NCI-H1694 (cell line): ENCODE measurements around the gene CCDC88B.

ENCODE experiments used
- DNase-seq: peaks from one replicate; lab custom pipeline; 2025; lab: John Stamatoyannopoulos, UW

Gene CCDC88B

GRCh38 chr11:64382586-64382985 is 42.6 kb downstream of the CCDC88B start:
- no peak for DNase-seq

DNA sequence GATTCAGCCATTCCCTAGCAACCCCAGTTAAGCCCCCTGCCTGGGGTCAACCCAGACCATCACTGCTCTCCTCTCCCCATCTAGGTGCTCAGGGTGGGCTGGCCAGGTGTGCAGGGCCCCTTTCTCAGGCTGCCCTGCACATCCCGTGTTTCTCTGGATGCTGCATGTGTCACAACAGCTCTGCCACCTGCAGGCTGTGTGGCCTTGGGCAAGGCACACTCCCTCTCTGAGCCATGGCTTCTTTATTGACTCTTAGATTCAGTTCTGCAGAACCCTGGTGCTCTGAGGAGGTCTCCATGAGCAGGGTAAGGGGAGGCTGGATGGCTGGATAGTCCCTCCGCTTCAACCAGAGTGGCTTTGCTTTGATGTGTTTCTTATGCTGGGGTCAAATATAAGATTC is 43.6 kb downstream of the CCDC88B start:
- DNase-seq, result no peak

- no peak for DNase-seq
Measured at GRCh38 chr11:64384028-64384737, 44.2 kb downstream of the CCDC88B start.

DNA sequence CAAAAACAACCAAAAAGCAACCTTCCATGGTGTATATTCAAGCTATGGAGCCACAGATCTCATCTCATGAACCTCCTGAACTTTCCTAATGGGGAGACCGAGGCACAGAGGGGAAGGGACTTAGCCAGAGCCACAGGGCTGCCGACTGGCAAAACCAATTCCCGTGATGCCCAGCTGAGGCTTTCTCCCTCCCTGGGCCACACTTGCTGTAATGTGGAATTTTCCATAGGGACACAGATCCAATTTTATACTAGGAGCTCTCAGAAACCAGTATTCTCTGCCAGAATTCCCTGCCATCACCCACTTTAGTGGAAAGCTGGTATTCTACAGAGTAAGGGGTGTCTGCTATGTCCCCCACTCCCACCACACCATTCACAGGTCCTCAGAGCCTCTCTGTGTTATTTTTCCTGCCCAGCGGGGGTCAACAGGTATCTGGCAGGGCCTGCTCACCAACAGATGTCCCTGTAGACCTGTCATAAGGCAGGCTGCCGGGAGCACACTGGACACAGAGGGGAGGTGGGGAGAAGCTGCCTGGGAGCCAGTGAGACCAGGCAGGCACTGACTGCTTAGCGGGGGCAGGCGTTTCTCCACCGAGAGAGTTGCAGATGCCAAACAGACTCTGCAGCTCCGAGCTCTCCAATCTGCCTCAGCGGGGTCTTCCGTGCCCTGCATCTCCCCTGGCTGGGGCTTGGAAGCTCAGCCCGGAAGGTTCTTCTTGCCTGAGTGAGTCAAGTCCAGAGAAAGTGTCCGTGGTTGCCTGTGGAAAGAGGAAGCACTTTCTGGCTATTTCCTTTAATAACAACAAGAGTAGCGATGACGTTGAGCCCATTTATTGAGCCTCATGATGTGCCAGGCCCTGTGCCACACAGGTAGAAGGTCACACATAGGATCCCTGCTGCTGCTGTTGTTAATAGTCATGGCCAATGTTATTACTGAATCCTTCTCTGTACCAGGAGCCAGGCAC is 45.3 kb downstream of the CCDC88B start:
- no peak for DNase-seq

GRCh38 chr11:64385945-64386704 is 46.1 kb downstream of the CCDC88B start:
- no peak for DNase-seq

DNA sequence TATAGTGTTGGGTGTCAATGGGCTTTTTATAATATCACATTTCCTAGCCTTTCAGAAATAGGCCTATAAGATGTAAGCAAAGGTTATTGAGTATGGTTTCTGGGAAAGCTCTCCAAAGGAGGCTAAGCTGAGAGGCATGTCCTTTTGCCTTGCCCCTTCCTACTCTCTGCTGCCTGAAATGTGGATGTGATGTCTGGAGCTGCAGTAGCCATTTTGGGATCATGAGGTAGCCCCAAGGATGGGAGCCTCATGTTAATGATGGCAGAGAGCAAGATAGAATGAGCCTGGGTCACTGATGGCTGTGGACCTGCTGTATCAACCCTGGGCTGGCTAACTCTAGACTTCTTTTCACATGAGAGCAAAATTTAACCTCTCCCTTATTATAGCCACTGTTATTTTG is 47.9 kb downstream of the CCDC88B start:
- no peak for DNase-seq

GRCh38 chr11:64388894-64389293 is 48.9 kb downstream of the CCDC88B start:
- no peak for DNase-seq

- DNase-seq, result no peak
Measured at GRCh38 chr11:64389851-64390250, 49.8 kb downstream of the CCDC88B start.

GRCh38 chr11:64390558-64390957 is 50.6 kb downstream of the CCDC88B start:
- DNase-seq, result no peak

DNA sequence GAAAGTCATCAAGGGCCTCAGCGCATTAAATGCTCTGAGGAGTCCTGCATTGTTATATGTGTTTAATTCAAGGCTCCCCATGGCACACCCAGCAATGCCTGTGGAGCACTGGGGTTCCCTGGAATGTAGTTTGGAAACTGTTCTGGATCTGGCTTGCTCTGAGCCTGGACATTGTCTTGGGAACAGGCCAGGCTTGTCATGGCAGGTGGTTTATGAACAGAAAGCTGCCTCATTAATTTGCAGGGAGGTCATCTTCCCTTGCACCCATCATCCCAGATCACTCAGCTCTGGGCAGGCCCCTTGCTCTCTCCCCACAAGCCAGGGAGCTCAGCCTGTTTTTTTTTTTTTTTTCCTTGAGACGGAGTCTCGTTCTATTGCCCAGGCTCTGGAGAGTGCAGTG is 51.8 kb downstream of the CCDC88B start:
- DNase-seq, result no peak

DNA sequence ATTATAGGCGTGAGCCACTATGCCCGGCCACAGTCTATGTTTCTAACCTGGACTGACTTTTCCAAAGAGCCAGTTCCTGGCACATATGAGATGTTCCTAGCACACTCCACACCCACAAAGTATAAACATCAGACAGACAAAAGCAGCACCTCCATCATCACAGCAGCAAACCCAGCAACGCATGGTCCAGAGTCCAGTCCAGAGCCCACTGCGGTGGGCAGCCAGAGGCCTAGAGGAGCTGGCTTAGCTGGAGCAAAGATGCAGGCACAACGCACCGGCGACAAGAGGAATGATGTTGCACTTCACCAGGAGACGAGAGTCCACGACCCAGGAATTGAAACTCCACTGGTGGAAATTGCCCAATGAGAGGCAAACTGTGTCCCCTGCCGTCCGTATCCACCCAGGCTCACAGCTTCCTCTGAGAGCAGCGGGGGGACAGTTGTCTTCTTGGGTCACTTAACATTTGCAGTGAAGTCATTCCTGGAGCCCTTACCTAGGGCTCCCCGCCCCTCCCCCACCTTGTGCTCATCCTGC is 55.6 kb downstream of the CCDC88B start:
- DNase-seq, result no peak

DNA sequence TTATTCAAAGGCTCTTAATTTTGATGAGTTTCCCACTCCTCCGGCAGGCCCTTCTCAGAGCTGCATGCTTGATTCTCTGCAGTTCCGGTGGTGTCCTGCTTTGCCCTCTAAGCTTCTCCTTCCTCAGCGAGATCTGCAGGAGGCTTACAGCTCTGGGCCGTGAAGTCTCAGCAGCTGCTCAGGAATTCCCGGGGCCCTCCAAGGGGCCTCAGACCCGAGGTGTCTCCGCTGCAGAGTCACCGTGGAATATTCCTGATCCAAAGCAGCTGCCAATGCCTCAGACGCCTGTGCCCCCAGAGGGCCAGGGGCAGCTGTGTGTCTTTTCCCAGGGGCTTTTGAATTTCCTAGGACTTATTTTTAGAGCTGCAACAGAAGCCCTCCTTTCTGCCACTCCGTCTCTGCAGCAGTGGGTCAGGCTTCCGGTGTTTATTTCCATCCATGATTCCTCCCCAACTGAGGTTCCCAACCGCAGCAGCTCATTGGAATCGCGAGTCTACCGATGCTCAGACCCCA is 56.1 kb downstream of the CCDC88B start:
- DNase-seq, result no peak

GRCh38 chr11:64400102-64400501 is 60.1 kb downstream of the CCDC88B start:
- DNase-seq, result no peak

DNA sequence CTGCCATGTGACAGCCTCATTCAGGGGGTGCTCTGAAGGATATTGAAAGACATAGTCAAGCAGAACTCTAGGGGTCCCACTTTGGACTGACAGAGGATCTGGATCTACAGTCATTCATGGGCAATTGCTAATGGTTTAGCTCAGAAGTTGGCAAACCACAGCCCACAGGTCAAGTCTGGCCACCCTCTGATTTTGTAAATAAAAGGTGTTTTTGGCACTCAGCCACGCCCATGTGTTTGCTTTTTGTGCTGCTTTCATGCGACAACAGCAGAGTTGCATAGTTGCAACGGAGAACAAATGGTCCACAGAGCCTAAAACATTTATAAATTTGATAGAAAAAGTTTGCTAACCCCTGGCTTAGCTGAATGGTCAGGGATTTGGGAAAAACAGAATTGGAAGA is 60.7 kb downstream of the CCDC88B start:
- no peak for DNase-seq

DNA sequence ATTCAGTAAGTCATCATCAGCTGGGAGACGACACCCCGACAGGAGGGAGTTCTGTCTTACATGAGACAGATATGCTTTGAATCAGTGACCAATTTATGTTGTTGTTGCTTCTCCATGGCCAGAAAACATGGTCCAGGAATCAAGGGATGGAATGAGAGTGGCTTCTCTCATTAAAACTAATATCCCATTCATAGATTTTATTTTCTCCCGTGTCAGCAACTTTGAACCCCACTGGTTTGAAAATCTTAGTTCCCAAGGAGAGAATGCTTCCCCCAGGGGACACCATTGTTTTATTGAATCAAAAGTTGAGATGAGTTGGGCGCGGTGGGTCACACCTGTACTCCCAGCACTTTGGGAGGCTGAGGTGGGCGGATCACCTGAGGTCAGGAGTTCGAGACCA is 61.8 kb downstream of the CCDC88B start:
- no peak for DNase-seq

- no peak for DNase-seq
Measured at GRCh38 chr11:64403106-64403505, 63.1 kb downstream of the CCDC88B start.

GRCh38 chr11:64406221-64406946 is 66.4 kb downstream of the CCDC88B start:
- DNase-seq, result no peak
